ENCODE measurements around the gene MTERF4.
"Not testable (repeated sequence)": the region's sequence is repeated elsewhere in the genome, so short reads cannot be mapped to it uniquely, and the experiment has no call there.

The MTERF4 gene

GRCh38 chr2:241110607-241111439 lies 8.7 kb upstream of the MTERF4 start:
- DNase-seq = no peak

- no peak for DNase-seq
These were observed 8.1 kb upstream of the MTERF4 start for GRCh38 chr2:241110089-241110606.

- DNase-seq = no peak
These were observed 7.4 kb upstream of the MTERF4 start for GRCh38 chr2:241109210-241110088.

- no peak for DNase-seq
These were observed 6.5 kb upstream of the MTERF4 start for GRCh38 chr2:241108271-241109209.

- no peak for DNase-seq
These were observed 5.1 kb upstream of the MTERF4 start for GRCh38 chr2:241107031-241107783.

GRCh38 chr2:241105641-241106040 lies 3.6 kb upstream of the MTERF4 start:
- DNase-seq = no peak

- DNase-seq = not testable (repeated sequence)
These were observed 2.5 kb upstream of the MTERF4 start for GRCh38 chr2:241104611-241105010.

GRCh38 chr2:241103176-241103595 lies 1.1 kb upstream of the MTERF4 start:
- DNase-seq = no peak

GRCh38 chr2:241099246-241099645 lies 2.8 kb downstream of the MTERF4 start:
- no peak for DNase-seq

- no peak for DNase-seq
These were observed 5.1 kb downstream of the MTERF4 start for GRCh38 chr2:241096979-241097378.

GRCh38 chr2:241095594-241096290 lies 6.3 kb downstream of the MTERF4 start:
- DNase-seq = peak; percentile 39

GRCh38 chr2:241094924-241095420 lies 7.1 kb downstream of the MTERF4 start:
- DNase-seq = no peak

GRCh38 chr2:241094172-241094571 lies 7.9 kb downstream of the MTERF4 start:
- no peak for DNase-seq

- DNase-seq = not testable (repeated sequence)
These were observed 8.8 kb downstream of the MTERF4 start for GRCh38 chr2:241093133-241093781.

GRCh38 chr2:241092677-241093076 lies 9.4 kb downstream of the MTERF4 start:
- DNase-seq = no peak

- no peak for DNase-seq
These were observed 10.2 kb downstream of the MTERF4 start for GRCh38 chr2:241091734-241092445.

GRCh38 chr2:241091201-241091600 lies 10.9 kb downstream of the MTERF4 start:
- no peak for DNase-seq

GRCh38 chr2:241088791-241089732 lies 13.0 kb downstream of the MTERF4 start:
- no peak for DNase-seq

Measured in activated CD4-positive, alpha-beta T cell treated with anti-CD3 and anti-CD28 coated beads, Interleukin-2, amount 50 U/mL, for 1 hour (primary cell).